Brain microvascular endothelial cell (primary cell): ENCODE data around the gene FN3KRP.

Experiments used
- DNase-seq: peaks from one replicate; pipeline ENCODE4 v3.0.0-alpha.2; 2020
- H3K27ac ChIP-seq: fragments of 250-450 bp; sonication (Bioruptor Pico); 2 replicates; pipeline ENCODE4 v1.5.1; 2020; ENCODE audit warnings: mild to moderate bottlenecking, moderate library complexity
- H3K27me3 ChIP-seq: fragments of 250-450 bp; sonication (Bioruptor Pico); replicated peaks from 2 replicates; pipeline ENCODE4 v1.5.1; 2020; ENCODE audit warnings: mild to moderate bottlenecking
- H3K36me3 ChIP-seq: fragments of 250-450 bp; sonication (Bioruptor Pico); replicated peaks from 2 replicates; pipeline ENCODE4 v1.5.1; 2020; ENCODE audit warnings: mild to moderate bottlenecking
- H3K4me3 ChIP-seq: 2 replicates; pipeline ENCODE4 v1.5.1; 2011; ENCODE audit warnings: low read depth, mild to moderate bottlenecking, control low read depth, low read length, moderate library complexity
- in situ Hi-C: cut with HindIII; loops from 2 replicates; pipeline ENCODE4 v1.10.0; 2017; ENCODE audit warnings: low sequenced_read_pairs, low pct_ligation_motif_present
- TF ChIP-seq, protein P1 (sequence below): IDR thresholded peaks from 2 replicates; pipeline ENCODE4 v1.5.1; 2011; ENCODE audit warnings: low read depth, mild to moderate bottlenecking, moderate library complexity, low read length, control low read depth, inconsistent platforms; ENCODE audit errors: missing control alignments

FN3KRP gene

DNA sequence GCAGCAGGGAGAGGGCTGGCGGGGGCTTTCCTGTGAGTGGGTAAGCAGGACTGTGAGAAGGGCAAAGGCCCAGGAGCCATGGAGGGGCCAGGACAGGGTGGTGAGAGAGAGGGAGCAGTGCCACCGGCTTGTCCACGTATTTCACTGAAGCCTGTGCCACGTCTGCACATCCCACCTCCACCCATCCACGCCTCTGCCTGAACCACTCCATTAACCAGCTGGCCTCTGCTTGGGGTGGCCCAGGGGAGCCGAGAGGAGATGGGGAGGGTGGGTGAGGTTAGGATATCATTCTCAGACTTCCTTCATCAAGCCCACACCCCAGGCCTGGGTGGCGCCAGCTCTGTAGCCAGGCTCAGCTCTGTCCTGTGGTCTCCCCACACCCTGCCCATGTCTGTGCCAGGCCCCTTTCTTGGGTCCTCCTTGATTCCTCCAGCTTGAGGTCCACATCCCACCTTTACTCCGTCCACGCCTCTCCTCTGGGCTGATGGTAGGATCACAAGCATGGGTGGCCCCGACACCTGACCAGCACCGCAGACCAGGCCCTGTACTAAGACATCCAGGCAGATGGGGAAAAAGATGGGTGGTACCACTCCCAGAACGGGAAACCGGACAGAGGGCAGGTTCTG lies 15.7 kb downstream of the FN3KRP start:
- no peaks in the 10 kb centered on the region for H3K36me3 ChIP-seq
- no peak for DNase-seq
- H3K4me3 ChIP-seq: no peak overlapping the region
- H3K27me3 ChIP-seq: no peaks in the 10 kb centered on the region
- in situ Hi-C loops: no loop called here
- TF ChIP-seq, protein P1, sequence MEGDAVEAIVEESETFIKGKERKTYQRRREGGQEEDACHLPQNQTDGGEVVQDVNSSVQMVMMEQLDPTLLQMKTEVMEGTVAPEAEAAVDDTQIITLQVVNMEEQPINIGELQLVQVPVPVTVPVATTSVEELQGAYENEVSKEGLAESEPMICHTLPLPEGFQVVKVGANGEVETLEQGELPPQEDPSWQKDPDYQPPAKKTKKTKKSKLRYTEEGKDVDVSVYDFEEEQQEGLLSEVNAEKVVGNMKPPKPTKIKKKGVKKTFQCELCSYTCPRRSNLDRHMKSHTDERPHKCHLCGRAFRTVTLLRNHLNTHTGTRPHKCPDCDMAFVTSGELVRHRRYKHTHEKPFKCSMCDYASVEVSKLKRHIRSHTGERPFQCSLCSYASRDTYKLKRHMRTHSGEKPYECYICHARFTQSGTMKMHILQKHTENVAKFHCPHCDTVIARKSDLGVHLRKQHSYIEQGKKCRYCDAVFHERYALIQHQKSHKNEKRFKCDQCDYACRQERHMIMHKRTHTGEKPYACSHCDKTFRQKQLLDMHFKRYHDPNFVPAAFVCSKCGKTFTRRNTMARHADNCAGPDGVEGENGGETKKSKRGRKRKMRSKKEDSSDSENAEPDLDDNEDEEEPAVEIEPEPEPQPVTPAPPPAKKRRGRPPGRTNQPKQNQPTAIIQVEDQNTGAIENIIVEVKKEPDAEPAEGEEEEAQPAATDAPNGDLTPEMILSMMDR: no peak
- no peak overlapping the region for H3K27ac ChIP-seq

DNA sequence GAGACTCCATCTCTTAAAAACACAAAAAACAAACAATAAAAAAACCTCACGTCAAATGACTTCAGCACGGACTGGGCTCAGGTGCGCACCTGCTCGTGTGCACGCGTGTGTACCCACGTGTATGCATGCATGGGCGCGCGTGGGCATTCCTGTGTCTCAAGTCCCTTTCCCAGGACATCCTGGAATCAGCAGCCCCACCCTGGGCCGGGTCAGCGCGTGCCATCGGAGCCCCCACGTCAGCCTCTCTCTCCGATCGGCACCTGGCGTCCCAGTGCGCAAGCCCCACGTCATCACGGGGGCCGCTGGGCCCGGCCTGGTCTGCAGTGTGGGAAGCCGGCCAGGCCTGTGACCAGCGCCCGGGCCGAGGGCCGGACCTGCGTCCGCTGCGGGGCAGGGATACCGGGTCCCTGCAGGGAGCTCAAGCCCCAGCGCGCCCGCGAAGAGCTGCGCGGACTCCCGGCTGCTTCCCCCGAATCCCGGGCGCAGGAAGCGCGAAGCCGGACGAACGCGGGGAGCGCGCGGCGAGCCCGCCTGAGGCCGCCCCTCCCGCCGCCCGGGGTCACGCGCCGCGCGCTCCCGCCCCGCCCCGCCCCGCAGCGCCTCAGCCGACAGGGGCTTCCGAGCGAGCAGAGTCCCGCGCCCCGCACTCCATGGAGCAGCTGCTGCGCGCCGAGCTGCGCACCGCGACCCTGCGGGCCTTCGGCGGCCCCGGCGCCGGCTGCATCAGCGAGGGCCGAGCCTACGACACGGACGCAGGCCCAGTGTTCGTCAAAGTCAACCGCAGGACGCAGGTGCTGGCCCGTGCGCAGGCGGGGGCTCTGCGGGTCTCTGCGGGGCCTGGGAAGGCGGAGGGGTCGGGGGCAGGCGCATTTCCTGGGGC lies 18.7 kb downstream of the FN3KRP start, which contains the start of gene FN3K:
TSS of gene FN3K (plus strand) at position 629 of the 880 bp plus-strand sequence. CDS start at position 651, 22 bp downstream.
- in situ Hi-C loops: no loop called here
- Histone ChIP-seq H3K36me3 (no peaks in the 10 kb centered on the region), H3K4me3 (peak within 1 kb of the TSS; percentile 50), H3K27ac (peak within 1 kb of the TSS; percentile 4), H3K27me3 (no peaks in the 10 kb centered on the region)
- TF ChIP-seq, protein P1: no peak
- peak; percentile 45 for DNase-seq

DNA sequence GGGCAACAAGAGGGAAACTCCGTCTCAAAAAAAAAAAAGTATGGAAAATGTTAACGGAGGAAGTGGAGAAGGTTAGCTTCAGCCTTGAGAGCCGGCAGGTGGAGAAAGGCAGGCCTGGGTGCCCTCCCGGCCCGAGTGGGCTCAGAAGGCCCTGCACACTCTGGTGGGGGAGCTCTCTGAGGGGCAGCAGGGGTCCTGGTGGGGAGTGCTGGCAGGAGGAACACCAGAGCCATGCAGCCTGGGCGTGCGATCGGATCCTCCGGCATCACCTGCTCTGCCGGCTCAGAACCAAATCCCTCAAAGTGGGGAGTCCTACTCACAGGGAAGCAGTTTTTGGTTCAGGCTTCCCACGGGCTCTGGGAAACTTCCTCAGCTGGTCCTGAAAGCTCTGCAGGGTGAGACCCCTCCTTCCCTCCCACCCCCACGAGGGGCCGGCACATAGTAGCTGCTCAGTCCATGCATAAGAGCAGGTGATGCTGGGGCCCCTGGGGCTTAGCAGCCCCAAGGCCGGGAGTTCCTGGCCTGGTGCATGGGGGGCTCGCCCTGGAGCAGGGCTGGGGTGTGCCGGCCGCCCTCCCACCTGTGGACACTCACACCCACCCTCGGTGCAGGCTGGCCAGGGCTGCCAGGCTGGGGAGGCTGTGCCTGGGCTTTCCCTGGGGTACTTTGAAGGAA lies 20.1 kb downstream of the FN3KRP start:
- DNase-seq: no peak
- in situ Hi-C loops: no loop called here
- Histone ChIP-seq H3K27ac (no peak overlapping the region), H3K27me3 (no peaks in the 10 kb centered on the region), H3K36me3 (peaks cover 4% of the 10 kb centered on the region), H3K4me3 (no peak overlapping the region)
- TF ChIP-seq, protein P1: no peak

DNA sequence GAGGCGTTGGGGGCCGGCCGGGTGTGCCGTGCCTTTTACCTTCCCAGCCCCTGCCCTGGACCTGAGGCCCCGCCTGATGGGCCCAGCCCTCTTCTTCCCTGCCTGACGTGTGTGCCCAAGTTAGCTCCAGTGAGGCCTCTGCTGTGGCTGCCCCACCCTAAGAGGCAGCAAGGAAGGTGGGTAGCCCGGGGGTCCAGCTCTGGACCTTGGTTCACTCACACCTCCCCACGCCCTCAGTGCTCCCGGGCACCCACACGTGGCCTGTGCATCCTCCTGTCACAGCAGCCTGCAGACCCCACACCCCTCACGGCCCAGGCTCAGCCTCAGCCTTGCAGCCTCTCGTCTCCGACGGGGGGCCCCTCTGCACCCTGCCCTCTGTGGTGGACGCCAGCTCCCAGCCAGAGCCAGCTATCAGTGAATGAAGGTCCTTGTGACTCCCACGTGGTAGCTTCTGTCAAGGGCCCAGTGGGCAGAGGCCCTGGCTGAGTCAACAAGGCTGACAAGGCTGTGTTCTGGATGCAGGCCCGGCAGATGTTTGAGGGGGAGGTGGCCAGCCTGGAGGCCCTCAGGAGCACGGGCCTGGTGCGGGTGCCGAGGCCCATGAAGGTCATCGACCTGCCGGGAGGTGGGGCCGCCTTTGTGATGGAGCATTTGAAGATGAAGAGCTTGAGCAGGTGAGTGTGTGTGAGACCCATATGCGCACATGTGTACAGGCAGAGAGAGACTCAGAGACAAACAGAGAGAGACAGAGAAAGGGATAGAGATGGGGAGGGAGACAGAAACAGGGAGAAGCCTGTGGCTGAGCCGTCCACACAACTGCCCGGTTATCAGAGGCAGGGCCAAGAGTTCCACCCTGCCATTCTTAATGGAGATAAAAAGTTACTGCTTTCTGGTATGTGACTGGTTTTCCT lies 21.7 kb downstream of the FN3KRP start:
- in situ Hi-C loops: no loop called here
- DNase-seq: no peak
- H3K36me3 ChIP-seq: peaks cover 4% of the 10 kb centered on the region
- TF ChIP-seq, protein P1: no peak
- H3K4me3 ChIP-seq: no peak overlapping the region
- no peak overlapping the region for H3K27ac ChIP-seq
- no peaks in the 10 kb centered on the region for H3K27me3 ChIP-seq
